ENCODE measurements around the gene SCAF1.
"Not testable (repeated sequence)": the region's sequence is repeated elsewhere in the genome, so short reads cannot be mapped to it uniquely, and the experiment has no call there.

Gene SCAF1

DNA sequence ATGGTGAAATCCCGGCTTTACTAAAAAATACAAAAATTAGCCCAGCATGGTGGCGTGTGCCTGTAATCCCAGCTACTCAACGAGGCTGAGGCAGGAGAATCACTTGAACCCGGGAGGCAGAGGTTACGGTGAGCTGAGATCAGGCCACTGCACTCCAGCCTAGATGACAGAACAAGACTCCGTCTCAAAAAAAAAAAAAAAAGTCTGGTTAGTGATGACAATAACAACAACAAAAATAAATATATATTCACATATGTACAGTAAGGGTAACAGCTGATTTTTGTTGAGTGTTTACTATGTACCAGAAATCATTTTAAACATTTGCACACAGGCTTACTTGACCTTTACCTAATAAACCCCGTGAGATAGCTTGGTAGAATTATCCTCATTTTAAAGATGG is 25.1 kb upstream of the SCAF1 start:
- DNase-seq = no peak

DNA sequence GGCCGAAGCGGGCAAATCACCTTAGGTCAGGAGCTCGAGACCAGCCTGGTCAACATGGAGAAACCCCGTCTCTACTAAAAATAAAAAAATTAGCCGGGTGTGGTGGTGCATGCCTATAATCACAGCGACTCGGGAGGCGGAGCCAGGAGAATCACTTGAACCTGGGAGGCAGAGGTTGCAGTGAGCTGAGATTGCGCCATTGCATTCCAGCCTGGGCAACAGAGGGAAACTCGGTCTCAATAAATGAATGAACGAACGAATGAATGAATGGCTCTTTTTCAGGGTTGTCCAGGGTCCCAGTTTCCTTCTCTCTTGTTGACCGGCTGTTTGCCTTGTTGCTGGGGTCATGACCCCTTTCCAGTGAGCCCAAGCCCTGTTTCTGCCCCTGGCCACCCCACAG is 24.1 kb upstream of the SCAF1 start:
- DNase-seq = not testable (repeated sequence)

DNA sequence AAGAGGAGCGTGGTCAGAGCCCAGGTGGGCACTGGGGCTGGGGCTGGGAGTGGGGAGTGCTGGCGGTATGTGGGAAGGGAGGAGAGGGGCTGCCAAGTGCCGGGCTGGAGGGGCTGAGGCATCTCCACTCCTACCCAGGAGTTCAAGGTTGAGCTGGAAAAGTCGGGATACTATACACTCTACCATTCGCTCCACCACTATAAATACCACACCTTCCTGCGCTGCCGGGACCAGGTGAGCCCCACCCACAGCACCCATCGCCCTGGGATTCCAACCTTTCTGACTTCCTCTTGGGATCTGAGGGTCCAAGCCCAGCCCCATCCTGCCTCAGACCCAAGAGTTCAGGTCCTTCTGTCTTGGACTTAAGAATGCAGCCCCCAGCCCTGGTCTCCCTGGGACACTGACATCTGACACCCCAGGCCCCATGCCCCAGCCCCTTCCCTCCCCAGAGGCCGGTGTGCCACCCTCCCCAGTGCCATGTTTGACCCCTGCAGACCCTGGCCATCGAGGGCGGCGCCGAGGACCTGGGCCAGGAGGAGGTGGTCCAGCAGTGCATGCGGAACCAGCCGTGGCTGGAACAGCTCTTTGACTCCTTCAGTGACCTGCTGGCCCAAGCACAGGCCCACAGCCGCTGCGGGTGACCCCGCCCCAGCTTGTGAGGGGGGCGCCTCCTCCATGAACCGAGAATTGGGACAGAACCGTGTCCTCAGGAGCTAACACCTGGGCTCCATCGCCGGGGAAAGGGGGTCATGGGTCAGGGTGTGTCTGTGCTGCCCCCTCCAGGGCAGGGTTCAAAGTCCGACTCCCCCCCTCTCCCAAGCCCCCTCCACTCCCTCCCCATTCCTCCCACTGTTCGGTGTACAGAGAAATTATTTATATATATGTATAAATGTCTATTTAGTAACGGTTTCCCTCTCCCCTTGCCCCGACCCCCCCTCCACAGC is 16.8 kb upstream of the SCAF1 start:
- DNase-seq = no peak

DNA sequence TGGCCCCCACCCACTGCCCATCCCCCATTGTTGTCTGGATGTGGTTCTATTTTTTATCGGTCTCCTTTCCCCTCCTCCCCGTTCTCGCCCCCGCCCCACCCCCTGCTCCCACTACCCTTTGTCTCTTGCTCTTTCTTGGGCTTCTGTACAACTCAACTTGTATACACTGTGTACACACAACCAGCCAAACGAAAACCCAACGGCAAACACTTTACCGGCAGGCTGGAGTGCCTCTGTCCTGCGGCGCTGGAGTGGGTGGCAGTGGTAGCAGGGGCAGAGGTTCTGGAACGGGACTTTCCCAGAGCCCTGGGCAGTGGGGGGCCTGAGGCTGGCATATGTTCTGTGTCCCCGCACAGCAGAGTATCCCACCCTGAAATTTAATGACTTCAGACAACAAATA is 15.8 kb upstream of the SCAF1 start:
- no peak for DNase-seq

DNA sequence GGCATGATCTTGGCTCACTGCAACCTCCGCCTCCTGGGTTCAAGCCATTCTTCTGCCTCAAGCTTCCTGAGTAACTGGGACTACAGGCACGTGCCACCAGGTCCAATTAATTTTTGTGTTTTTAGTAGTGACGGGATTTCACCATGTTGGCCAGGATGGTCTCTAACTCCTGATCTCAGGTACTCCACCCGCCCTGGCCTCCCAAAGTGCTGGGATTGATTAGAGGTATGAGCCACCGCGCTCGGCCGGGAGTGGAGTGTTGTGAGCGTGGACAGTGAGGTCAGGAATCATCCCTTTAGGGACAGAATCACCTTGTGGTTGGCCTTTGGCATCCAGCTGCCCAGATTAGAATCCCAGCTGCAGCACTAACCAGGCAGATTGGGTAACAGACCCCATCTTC is 12.3 kb upstream of the SCAF1 start:
- no peak for DNase-seq

DNA sequence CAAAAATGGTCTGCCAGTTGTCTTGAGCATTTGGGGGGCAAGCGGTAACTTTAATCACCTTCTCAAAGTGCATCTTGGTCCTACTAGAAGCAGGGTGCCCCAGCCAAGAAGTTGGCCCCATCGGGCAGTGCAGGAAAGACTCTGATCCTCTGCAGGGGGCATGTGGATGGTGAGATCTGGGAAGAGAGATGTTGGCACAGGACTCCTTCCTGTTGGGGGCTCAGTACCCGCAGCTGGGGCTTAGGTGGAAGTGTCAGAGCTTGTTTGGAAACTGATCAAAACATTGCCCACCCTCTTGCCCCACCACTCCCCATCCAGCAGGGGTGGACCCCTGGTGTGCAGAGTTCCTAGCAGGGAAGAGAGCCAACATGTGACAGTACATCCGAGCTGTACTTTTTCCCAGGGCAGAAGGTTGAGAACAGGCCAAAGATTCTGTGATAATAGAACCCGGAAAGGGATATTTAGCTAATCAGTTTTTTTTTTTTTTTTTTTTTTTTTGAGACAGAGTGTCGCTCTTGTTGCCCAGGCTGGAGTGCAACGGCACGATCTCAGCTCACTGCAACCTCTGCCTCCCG is 10.9 kb upstream of the SCAF1 start:
- no peak for DNase-seq

DNA sequence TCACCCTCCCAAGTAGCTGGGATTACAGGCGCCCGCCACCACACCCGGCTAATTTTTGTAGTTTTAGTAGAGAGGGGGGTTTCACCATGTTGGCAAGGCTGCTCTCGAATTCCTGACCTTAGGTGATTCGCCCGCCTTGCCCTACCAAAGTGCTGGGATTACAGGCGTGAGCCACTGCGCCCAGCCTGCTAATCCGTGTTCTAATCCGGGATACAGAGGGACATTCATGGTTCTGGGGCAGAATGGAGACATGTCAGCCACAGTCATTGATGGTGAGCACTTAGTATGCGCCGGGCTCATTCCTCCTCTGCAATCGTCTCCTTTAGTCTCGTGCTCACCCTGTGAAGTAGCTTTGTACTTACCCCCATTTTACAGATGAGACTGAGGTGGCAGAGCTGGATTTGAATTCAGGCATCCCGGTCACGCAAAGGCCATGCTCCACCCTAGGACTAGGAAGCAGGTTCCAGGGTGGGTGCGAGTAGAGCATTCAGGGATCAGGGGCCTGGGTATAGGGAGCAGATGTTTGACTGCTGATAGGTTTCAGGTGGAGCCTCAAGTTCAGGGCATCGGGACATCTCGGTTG is 10.3 kb upstream of the SCAF1 start:
- DNase-seq = no peak

DNA sequence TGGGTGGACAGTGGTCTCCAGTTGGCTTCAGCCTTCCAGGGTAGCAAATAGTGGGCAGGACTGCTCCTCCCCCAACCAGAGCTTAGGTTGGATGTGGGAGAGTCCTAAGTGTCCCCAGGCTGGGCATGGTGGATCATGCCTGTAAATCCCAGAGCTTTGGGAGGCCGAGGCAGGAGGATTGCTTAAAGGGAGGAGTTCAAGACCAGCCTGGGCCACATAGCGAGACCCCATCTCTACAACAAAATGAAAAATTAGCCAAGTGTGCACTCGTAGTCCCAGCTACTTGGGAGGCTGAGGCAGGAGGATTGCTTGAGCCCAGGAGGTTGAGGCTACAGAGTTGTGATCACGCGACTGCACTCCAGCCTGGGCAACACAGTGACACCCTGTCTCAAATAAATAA is 9.4 kb upstream of the SCAF1 start:
- DNase-seq = no peak

DNA sequence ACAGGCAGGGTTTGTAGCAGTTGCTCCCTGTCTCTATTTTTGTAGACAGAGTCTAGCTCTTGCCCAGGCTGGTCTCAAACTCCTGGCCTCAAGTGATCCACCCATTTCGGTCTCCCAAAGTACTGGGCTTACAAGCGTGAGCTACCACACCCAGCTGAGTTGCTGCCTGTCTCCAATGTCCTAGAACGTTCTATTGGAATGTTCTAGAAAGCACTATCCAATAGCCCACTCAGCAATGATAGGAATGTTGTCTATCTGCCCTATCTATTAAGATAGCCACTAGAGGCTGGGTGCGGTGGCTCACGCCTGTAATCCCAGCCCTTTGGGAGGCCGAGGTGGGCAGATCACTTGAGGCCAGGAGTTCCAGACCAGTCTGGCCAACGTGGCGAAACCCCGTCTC is 8.7 kb upstream of the SCAF1 start:
- DNase-seq = not testable (repeated sequence)

DNA sequence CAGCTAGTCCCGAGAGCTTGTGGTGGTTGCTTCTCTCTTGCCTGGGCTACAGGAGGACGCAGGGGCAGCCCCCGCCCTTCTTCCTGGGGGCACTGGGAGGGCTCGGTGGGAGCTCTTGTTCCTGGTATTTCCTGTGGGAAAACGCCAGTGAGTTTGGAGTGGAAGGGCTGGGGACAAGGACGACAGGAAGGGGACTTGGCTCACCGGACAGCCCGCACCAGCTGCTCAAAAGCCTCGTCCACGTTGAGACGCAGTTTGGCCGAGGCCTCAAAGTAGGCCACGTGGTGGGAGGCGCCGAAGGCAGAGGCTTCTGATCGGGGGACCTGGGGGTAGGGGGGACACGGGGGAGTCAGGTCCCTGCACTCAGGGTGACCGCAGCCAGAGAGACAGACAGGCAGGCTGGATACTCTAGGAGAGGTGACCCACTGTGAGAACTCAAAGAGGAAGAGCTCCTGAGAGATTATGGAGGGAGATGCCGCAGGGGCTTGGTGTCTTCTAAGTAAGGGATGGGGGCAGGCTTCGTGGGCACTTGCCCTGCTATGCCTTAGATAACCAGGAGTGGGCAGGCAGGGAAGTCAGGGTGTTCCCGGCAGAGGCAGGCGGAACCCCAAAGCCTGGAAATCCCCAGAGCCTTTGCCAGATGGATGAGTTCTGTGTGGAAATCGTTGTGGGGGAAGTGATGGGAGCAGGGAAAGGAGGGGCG is 6.3 kb upstream of the SCAF1 start:
- no peak for DNase-seq

DNA sequence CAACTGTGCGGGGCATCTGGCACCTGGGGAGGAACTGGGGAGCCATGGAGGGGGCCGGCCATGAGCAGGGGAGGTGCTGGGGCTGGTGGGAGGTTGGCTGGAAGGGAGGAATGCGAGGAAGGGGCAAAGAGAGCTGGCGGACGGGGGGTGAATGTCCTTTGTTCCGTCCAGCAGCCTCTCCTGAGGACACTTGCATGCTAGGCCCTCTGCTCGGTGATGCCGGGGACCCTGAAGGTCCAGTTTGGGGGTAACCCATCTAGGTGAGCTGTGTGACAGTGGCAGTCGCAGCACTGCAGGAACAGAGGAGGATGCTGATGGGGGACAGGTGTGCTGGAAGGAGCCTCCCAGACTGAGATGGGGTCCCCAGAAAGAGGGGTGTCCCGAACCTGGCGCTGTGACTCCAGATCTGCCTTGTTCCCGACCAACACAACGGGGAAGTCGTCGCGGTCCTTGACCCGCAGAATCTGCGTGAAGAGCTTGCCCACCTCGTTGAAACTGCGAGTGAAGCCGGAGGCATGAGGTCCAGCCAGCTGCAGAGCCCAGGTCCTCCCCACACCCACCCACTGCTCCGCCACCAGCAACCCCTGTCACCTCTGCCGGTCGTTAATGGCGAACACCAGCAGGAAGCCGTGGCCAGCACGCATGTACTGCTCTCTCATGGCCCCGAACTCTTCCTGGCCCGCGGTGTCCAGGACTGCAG is 5.6 kb upstream of the SCAF1 start:
- DNase-seq = no peak

DNA sequence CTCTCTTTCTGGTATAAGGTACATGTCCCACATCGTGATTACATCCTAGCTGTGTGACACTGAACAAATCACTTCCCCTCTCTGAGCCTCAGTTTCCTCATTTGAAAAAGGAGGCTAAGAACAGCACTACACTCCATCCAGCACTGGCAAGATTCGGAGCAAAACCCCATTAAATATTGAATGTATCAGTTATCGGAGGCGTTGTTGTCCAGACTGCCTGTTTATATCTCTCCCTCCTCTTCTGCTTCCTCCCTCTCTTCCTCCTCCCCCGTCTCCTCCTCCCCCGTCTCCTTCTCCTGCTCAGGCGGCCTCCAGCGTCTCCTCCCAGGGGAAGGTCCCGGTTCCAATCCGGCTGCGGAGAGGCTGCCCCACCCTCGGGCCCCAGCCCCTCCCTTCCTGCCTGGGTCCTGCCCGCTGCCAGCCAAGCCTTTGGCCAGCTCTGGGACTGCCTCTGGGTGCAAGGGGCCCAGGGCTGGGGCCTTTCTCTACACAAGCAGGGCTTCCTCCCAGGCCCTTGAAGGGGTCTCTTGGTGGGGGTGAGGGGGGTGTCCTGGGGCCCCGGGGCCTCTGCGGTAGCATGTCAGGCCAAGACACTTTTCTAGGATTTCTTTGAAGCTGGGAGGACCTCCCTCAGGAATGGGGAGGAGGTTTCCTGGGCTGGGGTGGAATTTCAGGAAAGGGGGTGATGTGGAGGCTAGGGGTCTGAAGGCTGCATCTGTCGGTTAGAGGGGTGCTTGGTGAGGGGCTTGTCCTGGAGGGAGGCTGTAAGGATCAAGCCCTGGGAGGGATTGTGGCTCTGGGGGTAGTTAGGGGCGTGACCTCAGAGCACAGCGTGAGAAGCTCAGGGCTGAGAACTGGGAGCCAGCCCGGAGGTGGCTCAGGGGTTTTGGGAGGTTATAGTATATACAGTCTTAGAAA is 3.9 kb upstream of the SCAF1 start:
- DNase-seq = no peak

DNA sequence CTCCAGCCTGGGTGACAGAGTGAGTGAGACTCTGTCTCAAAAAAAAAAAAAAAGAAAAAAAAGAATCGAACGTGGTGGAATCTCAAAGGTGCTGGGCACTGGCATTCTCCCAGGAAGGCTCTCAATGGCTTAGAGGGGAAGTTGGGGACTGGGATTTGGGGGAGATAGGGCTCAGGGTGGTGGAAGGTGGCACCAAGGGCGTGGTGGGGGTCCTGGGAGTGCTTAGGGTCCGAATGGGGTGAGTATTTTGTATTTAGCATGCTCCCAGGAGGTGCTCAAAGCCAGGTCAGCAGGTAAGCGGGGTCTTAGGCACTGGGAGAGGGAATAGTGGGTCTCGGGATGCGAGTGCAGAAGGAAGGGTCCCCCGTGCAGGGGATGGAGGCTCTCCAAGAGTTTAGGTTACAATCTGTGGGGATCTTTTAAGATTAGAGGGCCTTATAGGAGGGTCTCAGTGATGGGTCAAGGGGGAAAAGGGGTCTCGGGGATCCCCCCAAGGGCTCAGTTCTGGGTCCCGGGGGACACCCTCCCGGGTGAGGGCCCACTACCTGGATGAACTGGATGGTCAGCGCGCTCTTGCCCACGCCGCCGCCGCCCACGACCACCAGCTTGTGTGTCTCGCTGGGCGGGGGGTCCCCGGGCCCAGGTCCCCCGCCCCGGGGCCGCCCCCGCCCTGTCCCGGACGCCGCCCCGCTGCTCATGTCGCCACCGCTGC is 2.5 kb upstream of the SCAF1 start:
- no peak for DNase-seq

DNA sequence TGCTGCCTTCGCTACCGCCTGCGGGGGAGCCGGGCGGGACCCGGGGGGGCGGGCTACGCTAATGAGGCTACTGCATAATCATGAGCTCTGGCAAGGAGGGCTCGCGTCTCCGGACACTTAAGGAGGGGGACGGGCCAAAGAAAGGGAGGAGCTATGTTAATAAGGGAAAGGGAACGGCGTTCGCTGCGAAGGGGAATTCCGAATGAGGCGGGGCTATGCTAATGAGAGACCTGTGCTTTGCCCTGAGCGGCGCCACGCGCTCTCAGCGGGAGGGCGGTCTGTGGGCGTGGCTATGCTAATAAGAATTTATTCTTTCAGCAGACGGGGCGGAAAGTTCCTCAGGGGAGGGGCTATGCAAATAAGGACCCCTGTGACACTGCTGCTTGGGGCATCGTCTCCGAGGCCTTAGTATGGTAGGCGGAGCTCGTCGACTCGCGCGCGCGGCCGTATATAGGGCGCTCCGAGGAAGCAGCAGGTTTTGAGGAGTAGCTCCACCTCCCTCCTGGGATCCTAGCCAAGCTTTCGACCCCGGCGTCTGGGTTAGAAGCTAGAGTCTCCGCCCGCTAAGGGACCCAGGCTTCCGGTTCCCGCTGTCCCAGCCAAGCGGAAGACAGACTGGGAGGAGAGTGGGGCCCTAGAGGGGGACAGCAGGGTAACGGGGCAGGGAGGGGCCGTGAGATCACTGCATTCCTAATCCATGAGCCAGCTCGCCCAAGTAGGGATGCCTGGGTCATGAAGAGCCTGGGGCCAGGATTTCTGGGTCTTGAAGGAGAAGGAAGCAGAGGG is 1.7 kb upstream of the SCAF1 start, which contains the start of gene RRAS:
TSS of gene RRAS (minus strand) at position 31 of the 786 bp plus-strand sequence. CDS start 45 bp downstream, outside the sequence.
- DNase-seq = peak; percentile 100

DNA sequence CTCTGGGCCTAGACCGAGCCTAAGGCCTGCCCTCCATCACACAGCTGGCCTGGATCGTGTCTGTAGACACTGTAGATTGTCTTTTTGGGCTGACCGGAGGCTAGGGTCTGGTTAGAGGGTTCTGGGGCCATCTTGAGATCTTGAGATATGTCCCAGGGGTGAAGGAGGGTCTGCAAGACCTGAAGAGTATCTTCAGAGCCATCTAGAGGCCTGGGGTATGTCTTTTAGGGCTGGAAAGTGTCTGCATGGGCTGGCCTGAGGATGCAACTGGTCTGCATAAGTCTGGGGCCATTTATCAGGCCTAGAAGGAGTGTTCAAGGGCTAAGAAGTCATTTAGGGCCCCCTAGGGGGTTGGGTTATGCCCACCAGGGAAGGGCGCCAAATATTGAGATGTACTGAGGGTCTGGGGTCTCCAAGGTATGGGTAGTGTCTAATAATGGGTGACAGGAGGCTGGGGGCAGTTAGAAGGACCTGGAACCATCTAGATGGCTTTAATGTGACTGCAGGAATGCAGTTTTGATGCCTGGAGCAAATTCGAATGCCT is 555 bp downstream of the SCAF1 start:
- peak; percentile 14 for DNase-seq

DNA sequence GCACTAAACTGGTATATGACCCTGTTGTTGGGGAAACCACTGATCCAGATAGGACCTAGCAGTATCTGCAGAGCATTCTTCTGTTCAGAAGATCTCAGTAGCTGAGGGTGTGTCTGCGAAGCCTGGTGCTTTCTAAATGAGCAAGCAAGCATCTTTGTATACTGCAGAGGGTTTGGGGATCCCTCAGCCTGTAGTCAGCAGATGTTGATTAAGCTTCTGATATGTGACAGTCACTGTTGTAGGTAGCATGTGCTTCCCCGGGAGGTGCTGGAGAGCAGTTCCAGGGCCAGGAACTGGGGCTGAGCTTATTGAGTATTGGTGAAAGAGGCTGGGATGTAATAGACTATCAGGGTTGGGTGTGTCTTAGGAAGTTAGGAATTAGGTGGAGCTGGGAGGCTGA is 1.5 kb downstream of the SCAF1 start:
- DNase-seq = peak; percentile 83

DNA sequence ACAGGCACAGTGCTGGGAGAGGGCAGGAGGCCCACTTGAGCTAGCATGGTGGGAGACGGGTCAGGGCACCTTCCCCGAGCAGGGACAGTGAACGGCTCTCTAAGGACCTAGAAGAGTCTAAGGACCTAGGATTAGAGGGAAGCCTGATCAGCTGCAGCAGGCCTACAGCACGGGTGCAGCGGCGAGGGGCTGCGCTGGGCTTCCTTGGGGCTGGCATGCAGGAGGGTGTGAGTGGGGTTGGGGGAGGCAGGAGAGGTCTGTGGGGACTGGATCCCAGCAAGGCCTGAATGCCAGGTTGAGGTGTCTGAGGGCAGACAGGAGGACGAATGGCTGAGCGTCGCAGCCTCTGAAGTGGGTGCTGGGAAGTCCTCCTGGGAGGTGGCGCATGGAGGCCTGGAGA is 3.6 kb downstream of the SCAF1 start:
- DNase-seq = no peak

DNA sequence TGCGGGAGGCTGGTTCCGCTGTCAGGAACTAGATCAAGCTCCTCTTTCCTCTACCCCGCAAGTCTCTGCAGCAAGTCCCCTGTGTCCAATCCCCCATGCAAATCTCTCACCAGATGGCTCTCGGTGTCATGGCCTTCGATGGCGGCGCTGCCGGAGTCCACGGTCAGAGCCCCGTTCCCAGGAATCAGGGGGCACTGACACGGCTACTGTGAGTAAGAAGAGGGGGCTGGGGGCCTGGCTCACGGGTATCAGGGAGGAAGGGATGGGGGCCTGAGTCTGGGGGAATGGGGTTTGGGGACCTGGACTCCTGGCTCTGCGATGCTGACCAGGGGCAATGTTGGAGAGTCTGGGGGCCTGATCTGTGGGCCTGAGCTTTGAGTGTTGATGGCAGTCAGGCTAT is 4.0 kb downstream of the SCAF1 start:
- no peak for DNase-seq

DNA sequence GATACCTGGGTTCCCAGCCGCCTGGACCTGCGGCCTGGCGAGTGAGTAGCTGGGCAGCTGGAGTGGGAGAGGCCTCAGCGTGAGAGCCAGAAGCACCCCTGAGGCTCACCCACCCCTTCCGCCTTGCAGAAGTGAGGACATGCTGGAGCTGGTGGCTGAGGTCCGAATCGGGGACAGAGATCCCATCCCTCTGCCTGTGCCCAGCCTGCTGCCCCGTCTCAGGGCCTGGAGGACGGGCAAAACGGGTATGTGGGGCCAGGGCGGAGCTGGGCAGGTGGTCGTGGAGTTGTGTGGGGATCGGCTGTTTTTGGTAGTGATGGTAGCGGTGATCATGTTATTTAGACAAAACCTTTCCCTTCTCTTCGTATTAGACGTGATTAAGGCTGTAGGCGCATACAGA is 4.6 kb downstream of the SCAF1 start:
- DNase-seq = no peak
